Heart left ventricle (tissue), 16 donors: ENCODE measurements around the gene HTD2. TPM values are rescaled to one million over a fixed set of nuclear protein-coding genes. Genes with fewer than 3 reads are reported as not detected.

Experiments used
- ATAC-seq, 4 donors: fragments of 200-7000 bp; cut with Tn5 transposase; one replicate each; pipeline ENCODE4 v1.9.1; 2020 to 2022; ENCODE audit warnings: moderate library complexity in 4 of 4, mild to moderate bottlenecking in 3 of 4, moderate number of reproducible peaks in 1 of 4
- DNase-seq, 5 donors: peaks; one replicate each; pipeline ENCODE4 v3.0.0-alpha.2; 2020
- H3K27ac ChIP-seq, 12 donors: fragments of 200-600 bp; sonication (generic) in 4 of 12; one replicate each; pipeline versions ENCODE4 v1.5.0 to v1.8.0; 2016 to 2022; ENCODE audit warnings: mild to moderate bottlenecking in 2 of 12
- H3K27me3 ChIP-seq, 9 donors: fragments of 200-600 bp; sonication (generic) in 2 of 9; one replicate each; pipeline versions ENCODE4 v1.5.1 to v1.8.0; 2016 to 2022; ENCODE audit warnings: mild to moderate bottlenecking in 3 of 9
- H3K36me3 ChIP-seq, 9 donors: fragments of 200-600 bp; sonication (generic) in 2 of 9; one replicate each; pipeline versions ENCODE4 v1.5.0 to v1.8.0; 2018 to 2022; ENCODE audit warnings: mild to moderate bottlenecking in 2 of 9
- H3K4me1 ChIP-seq, 12 donors: fragments of 200-600 bp; sonication (generic) in 4 of 12; one replicate each; pipeline versions ENCODE4 v1.5.0 to v1.8.0; 2016 to 2022; ENCODE audit warnings: mild to moderate bottlenecking in 3 of 12
- H3K4me3 ChIP-seq, 12 donors: fragments of 200-600 bp; sonication (generic) in 4 of 12; one replicate each; pipeline versions ENCODE4 v1.5.0 to v1.8.0; 2017 to 2022; ENCODE audit warnings: mild to moderate bottlenecking in 9 of 12, moderate library complexity in 4 of 12
- H3K9me3 ChIP-seq, 12 donors: fragments of 200-600 bp; sonication (generic) in 4 of 12; one replicate each; pipeline versions ENCODE4 v1.5.0 to v1.8.0; 2016 to 2022; ENCODE audit warnings: mild to moderate bottlenecking in 1 of 12
- CTCF ChIP-seq, 12 donors: fragments of 200-600 bp; sonication (generic) in 4 of 12; IDR thresholded peaks; one replicate each; pipeline versions ENCODE4 v1.5.0 to v1.8.0; 2018 to 2022; ENCODE audit warnings: antibody characterized with exemption in 12 of 12, mild to moderate bottlenecking in 5 of 12
- POLR2A ChIP-seq, 2 donors: fragments of 450-650 bp; IDR thresholded peaks; one replicate each; pipeline ENCODE4 v1.6.1; 2017; ENCODE audit warnings: antibody characterized with exemption in 2 of 2, mild to moderate bottlenecking in 2 of 2, moderate library complexity in 2 of 2
- WGBS, 4 donors: extraction: QIAGEN DNeasy Blood & Tissue Kit in 2 of 4; methylation state at CpG; one replicate each; pipeline versions ENCODE4 v1.1.5 to v1.1.7; 2013 to 2018; 5-methylcytosine and 5-hydroxymethylcytosine counted together
- intact Hi-C, 10 donors: fragments of 100-400 bp; cut with DNase I; formaldehyde crosslinking; loops; one replicate each; pipeline versions ENCODE4 v1.11.1 to v1.14.2; 2022
- polyA plus RNA-seq, 2 donors: library from polyadenylated mRNA; stranded (reverse); fragments of 200-250 nt; gene quantifications; one replicate each; pipeline ENCODE4 v1.2.3, GENCODE V29; 2013
- total RNA-seq, 9 donors: library from RNA; depleted of rRNA in 2 of 9; stranded (reverse); fragments of >200 nt in 2 of 9; fragmentation: NEBNext Ultra II Directional in 3 of 9; extraction: Animal tissue kit (Norgen Biotek cat#: 25700) in 3 of 9; gene quantifications; one replicate each; pipeline versions ENCODE4 v1.1.0 to v1.2.4, GENCODE V29; 2016 to 2023
- donor health status: ischemic (EF 13 %, LVEDD 7.1; RV severe dilation, severe dysfunction).
- donor health status: healthy with polysubstance abuse.
- donor health status: DM: no; HTN: yes; CAD: no.
- donor health status: DM: no; HTN: no; CAD: no.
- donor health status: ischemic (EF 25% LVEDD 6.9; RV normal size, moderate dysfunction).
- donor health status: ischemic (EF 25% LVEDD 5.7; RV mildly dilated, moderate dysfunction).
- donor health status: healthy.
- donor health status: DM: yes; HTN: yes; CAD: no.
- donor health status: ischemic (EF 35%, LVEDD 5.7; RV mildly dilated, moderate dysfunction).
- donor health status: nonischemic (EF 11% LVEDD 7.7; RV severe dilation, severe dysfunction).
- donor health status: DM: yes; HTN: yes; CAD: no.
- donor health status: PGD.
- donor health status: ischemic (EF 29% LVEDD 5.4; RV normal size, mild dysfunction).
- donor health status: nonischemic (EF 23%, LVEDD 6.1; RV moderate dilation, normal function).

The HTD2 gene
- total and polyA plus RNA-seq, 11 donors = 2.7 to 21.6 (median 12.4) TPM

DNA sequence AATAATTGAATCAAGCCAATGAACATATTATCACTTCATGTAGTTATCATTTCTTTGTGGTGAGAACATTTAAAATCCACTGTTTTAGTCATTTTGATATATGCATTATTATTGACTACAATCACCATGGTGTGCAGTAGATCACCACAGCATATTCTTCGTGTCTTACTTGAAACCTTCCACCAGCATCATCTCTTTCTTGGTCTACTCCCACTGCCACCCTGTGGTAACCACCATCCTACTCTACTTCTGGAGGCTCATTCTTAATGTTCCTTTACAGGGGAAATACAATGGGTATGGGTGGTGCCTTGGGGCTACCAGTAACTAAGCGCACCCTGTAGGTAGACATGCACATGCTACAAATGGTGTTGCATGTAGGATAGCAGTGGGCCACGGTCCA, 51.8 kb downstream of the HTD2 start:
- Histone ChIP-seq H3K36me3 (no peaks in the 10 kb centered on the region), H3K27ac (peak overlapping the region in 1 of 12 donors; percentile 32), H3K27me3 (no peaks in the 10 kb centered on the region), H3K4me3 (no peak overlapping the region), H3K4me1 (peaks cover 0 to 33% (median 4%) of the 10 kb centered on the region in 12 donors), H3K9me3 (no peaks in the 10 kb centered on the region)
- DNase-seq (no peak), ATAC-seq (no peak)
- WGBS, 4 donors = 96 to 100% (median 98%) methylated on average over 3 of the region's 3 CpGs
- no peak for TF ChIP-seq POLR2A (IDR thresholded peaks at IDR 0.05)
- no peak for TF ChIP-seq CTCF (IDR thresholded peaks at IDR 0.05)
- intact Hi-C loops = no loop called here

GRCh38 chr3:58358808-58359207, 52.5 kb downstream of the HTD2 start:
- no peaks in the 10 kb centered on the region for H3K9me3 ChIP-seq
- H3K4me1 ChIP-seq = peaks cover 0 to 28% (median 4%) of the 10 kb centered on the region in 12 donors
- ATAC-seq = no peak
- H3K36me3 ChIP-seq = no peaks in the 10 kb centered on the region
- TF ChIP-seq POLR2A (IDR thresholded peaks at IDR 0.05) (no peak), CTCF (IDR thresholded peaks at IDR 0.05) (no peak)
- intact Hi-C loops = no loop called here
- H3K4me3 ChIP-seq = no peak overlapping the region
- no peak for DNase-seq
- no peaks in the 10 kb centered on the region for H3K27me3 ChIP-seq
- WGBS, 4 donors = 68 to 75% (median 73%) methylated on average over 4 of the region's 4 CpGs
- peak overlapping the region in 1 of 12 donors; percentile 32 for H3K27ac ChIP-seq

DNA sequence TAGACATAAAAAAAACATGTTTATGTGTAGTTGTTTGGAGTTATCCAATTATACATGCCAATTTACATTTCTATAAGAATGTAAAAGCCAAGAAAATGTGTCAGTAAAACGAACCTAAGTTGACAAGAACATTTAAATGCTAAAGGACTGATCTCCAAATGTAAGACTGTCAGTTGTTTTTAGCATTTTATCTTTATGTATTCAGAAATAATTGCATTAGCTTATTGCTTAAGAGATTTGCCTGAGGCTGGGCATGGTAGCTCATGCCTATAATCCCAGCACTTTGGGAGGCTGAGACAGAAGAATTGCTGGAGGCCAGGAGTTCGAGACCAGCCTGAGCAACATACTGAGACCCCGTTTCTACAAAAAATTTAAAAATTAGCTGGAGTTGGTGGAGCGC, 53.3 kb downstream of the HTD2 start:
- peak overlapping the region in 1 of 12 donors; percentile 32 for H3K27ac ChIP-seq
- H3K27me3 ChIP-seq = no peaks in the 10 kb centered on the region
- ATAC-seq = no peak
- DNase-seq = no peak
- H3K9me3 ChIP-seq = no peaks in the 10 kb centered on the region
- peaks cover 0 to 25% (median 4%) of the 10 kb centered on the region in 12 donors for H3K4me1 ChIP-seq
- WGBS, 4 donors = 93 to 96% (median 94%) methylated on average over 4 of the region's 4 CpGs
- H3K4me3 ChIP-seq = no peak overlapping the region
- H3K36me3 ChIP-seq = no peaks in the 10 kb centered on the region
- intact Hi-C loops = no loop called here
- TF ChIP-seq POLR2A (IDR thresholded peaks at IDR 0.05) (no peak), CTCF (IDR thresholded peaks at IDR 0.05) (no peak)

DNA sequence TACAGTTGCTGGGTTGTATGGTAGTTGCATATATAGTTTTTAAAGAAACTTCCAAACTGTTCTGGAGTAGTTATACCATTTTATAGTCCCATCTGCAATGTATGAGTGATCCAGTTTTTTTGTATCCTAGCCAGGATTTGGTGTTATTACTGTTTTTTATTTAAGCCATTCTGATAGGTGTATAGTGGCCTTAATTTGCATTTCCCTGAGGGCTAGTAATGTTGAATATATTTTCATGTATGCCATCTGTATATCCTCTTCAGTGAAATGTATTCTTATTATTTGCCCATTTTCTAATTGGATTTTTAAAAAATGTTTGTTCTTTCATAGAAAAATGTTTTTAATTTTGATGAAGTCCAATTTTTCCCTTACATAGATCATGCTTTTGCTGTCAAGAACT, 55.5 kb downstream of the HTD2 start:
- no peaks in the 10 kb centered on the region for H3K9me3 ChIP-seq

More for the DNA sequence above, 55.5 kb downstream of the HTD2 start:
- H3K4me1 ChIP-seq = peaks cover 0 to 8% (median 0%) of the 10 kb centered on the region in 12 donors
- no peaks in the 10 kb centered on the region for H3K27me3 ChIP-seq
- DNase-seq = no peak
- no peaks in the 10 kb centered on the region for H3K36me3 ChIP-seq
- no peak for ATAC-seq
- H3K27ac ChIP-seq = no peak overlapping the region
- TF ChIP-seq POLR2A (IDR thresholded peaks at IDR 0.05) (no peak), CTCF (IDR thresholded peaks at IDR 0.05) (no peak)
- intact Hi-C loops = no loop called here
- no peak overlapping the region for H3K4me3 ChIP-seq
